Suprapubic skin (tissue), 4 donors: ENCODE measurements around the gene CAPN8.

Experiments
- CTCF ChIP-seq, 2 donors: fragments of 200-600 bp in 1 of 2; fragments of 450-650 bp in 1 of 2; sonication (generic) in 1 of 2; IDR thresholded peaks; one replicate each; pipeline ENCODE4 v1.5.1; 2016 to 2019; ENCODE audit warnings: antibody characterized with exemption in 2 of 2, mild to moderate bottlenecking in 1 of 2, moderate library complexity in 1 of 2
- EP300 ChIP-seq: sonication (generic); formaldehyde crosslinking; IDR thresholded peaks from one replicate; pipeline ENCODE4 v1.6.1; 2017; ENCODE audit warnings: antibody characterized with exemption
- POLR2A ChIP-seq, 2 donors: fragments of 450-650 bp; IDR thresholded peaks; one replicate each; pipeline ENCODE4 v1.6.1; 2017; ENCODE audit warnings: antibody characterized with exemption in 2 of 2, mild to moderate bottlenecking in 2 of 2, moderate library complexity in 2 of 2
- POLR2AphosphoS5 ChIP-seq, 3 donors: sonication (generic); formaldehyde crosslinking; IDR thresholded peaks; one replicate each; pipeline ENCODE4 v1.6.1; 2017; ENCODE audit warnings: antibody characterized with exemption in 3 of 3

GRCh38 chr1:223714421-223714724 lies 48.9 kb upstream of the CAPN8 start:
- TF ChIP-seq POLR2A (IDR thresholded peaks at IDR 0.05) (no peak), CTCF (IDR thresholded peaks at IDR 0.05) (no peak), EP300 (no peak), POLR2AphosphoS5 (IDR thresholded peaks at IDR 0.05) (no peak)
